HG03064 (cell line): ENCODE data around the gene ROR1.
A peak's percentile ranks its signal among the peaks of the same experiment; 100 is the strongest.

Experiments used
- ATAC-seq: cut with Tn5 transposase; IDR thresholded peaks from one replicate; pipeline ENCODE4 v1.9.1; 2021; ENCODE audit warnings: low read depth; ENCODE audit not compliant: unreplicated experiment

ROR1 gene

GRCh38 chr1:63877021-63877767 lies 103.4 kb downstream of the ROR1 start:
- ATAC-seq = no peak

- no peak for ATAC-seq
Observed at GRCh38 chr1:63877816-63878215, 104.0 kb downstream of the ROR1 start.

- no peak for ATAC-seq
Observed at GRCh38 chr1:63878932-63879331, 105.1 kb downstream of the ROR1 start.

GRCh38 chr1:63880958-63881576 lies 107.2 kb downstream of the ROR1 start:
- no peak for ATAC-seq

- ATAC-seq = no peak
Observed at GRCh38 chr1:63882048-63882704, 108.4 kb downstream of the ROR1 start.

GRCh38 chr1:63883494-63884235 lies 109.8 kb downstream of the ROR1 start:
- ATAC-seq = no peak

- ATAC-seq = no peak
Observed at GRCh38 chr1:63884486-63884885, 110.7 kb downstream of the ROR1 start.

GRCh38 chr1:63885899-63886298 lies 112.1 kb downstream of the ROR1 start:
- ATAC-seq = no peak

GRCh38 chr1:63886340-63886739 lies 112.5 kb downstream of the ROR1 start:
- ATAC-seq = no peak

GRCh38 chr1:63887809-63888208 lies 114.0 kb downstream of the ROR1 start:
- ATAC-seq = no peak

GRCh38 chr1:63888984-63889383 lies 115.2 kb downstream of the ROR1 start:
- ATAC-seq = no peak

GRCh38 chr1:63890468-63890867 lies 116.7 kb downstream of the ROR1 start:
- ATAC-seq = no peak

- no peak for ATAC-seq
Observed at GRCh38 chr1:63891060-63891690, 117.4 kb downstream of the ROR1 start.

GRCh38 chr1:63892632-63893395 lies 119.0 kb downstream of the ROR1 start:
- ATAC-seq = peak; percentile 98

GRCh38 chr1:63893976-63894375 lies 120.2 kb downstream of the ROR1 start:
- no peak for ATAC-seq

GRCh38 chr1:63894627-63895265 lies 120.9 kb downstream of the ROR1 start:
- no peak for ATAC-seq

GRCh38 chr1:63896755-63897154 lies 122.9 kb downstream of the ROR1 start:
- no peak for ATAC-seq

- ATAC-seq = no peak
Observed at GRCh38 chr1:63898428-63899196, 124.8 kb downstream of the ROR1 start.

GRCh38 chr1:63901094-63901493 lies 127.3 kb downstream of the ROR1 start:
- no peak for ATAC-seq
